ENCODE measurements around the gene PRDM16.

The PRDM16 gene

DNA sequence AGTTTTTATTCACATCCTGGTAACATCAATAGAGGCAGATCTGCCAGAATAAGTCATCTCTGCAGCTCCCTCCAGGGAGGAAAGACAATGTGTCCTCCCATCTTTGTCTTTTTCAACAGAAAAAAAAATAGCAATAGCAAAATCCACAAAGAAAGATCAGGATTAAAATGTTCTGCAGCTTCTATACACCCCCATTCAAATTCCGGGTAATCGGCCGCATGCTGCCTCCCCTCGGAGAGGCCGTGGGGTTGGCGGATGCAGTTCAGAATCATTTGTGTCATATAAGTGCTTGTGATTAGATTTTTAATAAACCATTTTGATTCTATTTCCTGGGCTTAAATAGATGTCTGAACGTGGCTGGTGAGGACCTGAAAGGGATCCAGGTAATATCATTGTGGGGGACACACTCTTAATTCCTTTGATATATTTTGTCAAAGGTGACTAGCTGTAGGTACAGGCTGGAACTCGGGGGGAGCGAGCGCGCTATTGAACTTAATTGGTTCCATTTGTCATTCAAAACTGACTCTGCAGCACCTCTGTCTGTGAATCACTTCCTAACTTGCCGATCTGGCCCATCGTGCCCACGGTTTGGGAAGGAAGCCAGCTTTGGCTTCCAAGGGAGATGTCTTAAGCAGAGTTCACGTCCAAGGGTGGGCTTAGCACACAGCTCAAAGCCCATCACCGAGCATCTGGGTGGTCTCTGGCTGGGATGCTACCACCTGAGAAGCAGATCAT is 299.9 kb downstream of the PRDM16 start (continued):
- TF ChIP-seq ZNF146 (tag by site-specific recombination; IDR thresholded peaks at IDR 0.05) = no peak
- TF ChIP-seq RBAK (tag by site-specific recombination; IDR thresholded peaks at IDR 0.05) = no peak
- TF ChIP-seq PATZ1 (tag by site-specific recombination; IDR thresholded peaks at IDR 0.05) = no peak
- TF ChIP-seq, protein P1, sequence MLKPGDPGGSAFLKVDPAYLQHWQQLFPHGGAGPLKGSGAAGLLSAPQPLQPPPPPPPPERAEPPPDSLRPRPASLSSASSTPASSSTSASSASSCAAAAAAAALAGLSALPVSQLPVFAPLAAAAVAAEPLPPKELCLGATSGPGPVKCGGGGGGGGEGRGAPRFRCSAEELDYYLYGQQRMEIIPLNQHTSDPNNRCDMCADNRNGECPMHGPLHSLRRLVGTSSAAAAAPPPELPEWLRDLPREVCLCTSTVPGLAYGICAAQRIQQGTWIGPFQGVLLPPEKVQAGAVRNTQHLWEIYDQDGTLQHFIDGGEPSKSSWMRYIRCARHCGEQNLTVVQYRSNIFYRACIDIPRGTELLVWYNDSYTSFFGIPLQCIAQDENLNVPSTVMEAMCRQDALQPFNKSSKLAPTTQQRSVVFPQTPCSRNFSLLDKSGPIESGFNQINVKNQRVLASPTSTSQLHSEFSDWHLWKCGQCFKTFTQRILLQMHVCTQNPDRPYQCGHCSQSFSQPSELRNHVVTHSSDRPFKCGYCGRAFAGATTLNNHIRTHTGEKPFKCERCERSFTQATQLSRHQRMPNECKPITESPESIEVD (tag by site-specific recombination; IDR thresholded peaks at IDR 0.05) = no peak

GRCh38 chr1:3369446-3370076 is 300.6 kb downstream of the PRDM16 start:
- Histone ChIP-seq H3K36me3 (ENCODE audit: control insufficient read depth in 2 of 2, insufficient read depth in 1 of 2, low read length in 2 of 2) (no peaks in the 10 kb centered on the region), H3K27ac (ENCODE audit: extremely low read depth, low read depth, low read length) (no peak overlapping the region), H3K4me1 (ENCODE audit: control insufficient read depth, insufficient read depth, low read length) (peaks cover 18% of the 10 kb centered on the region), H3K9me3 (ENCODE audit: control insufficient read depth, insufficient read depth, low read depth, low read length) (no peaks in the 10 kb centered on the region), H3K4me3 (ENCODE audit: low read depth, low read length) (no peak overlapping the region)
- CTCF ChIA-PET = no interaction called here
- POLR2A ChIA-PET = no interaction called here
- TF ChIP-seq ZNF837 (tag by site-specific recombination; IDR thresholded peaks at IDR 0.05) (no peak), BCL11A (tag by site-specific recombination; IDR thresholded peaks at IDR 0.05; ENCODE audit: low read depth) (no peak), PRDM1 (tag by site-specific recombination; IDR thresholded peaks at IDR 0.05) (no peak), REPIN1 (tag by site-specific recombination; IDR thresholded peaks at IDR 0.05; ENCODE audit: low read depth) (no peak), BCL6B (tag by site-specific recombination; IDR thresholded peaks at IDR 0.05) (no peak), KLF7 (tag by site-specific recombination; IDR thresholded peaks at IDR 0.05; ENCODE audit: borderline replicate concordance) (no peak), KLF8 (tag by site-specific recombination; IDR thresholded peaks at IDR 0.05) (no peak), MZF1 (tag by site-specific recombination; IDR thresholded peaks at IDR 0.05; ENCODE audit: borderline replicate concordance) (no peak), ZBTB21 (tag by site-specific recombination; IDR thresholded peaks at IDR 0.05) (no peak), OSR2 (tag by site-specific recombination; IDR thresholded peaks at IDR 0.05) (no peak), PRDM2 (tag by site-specific recombination; IDR thresholded peaks at IDR 0.05; ENCODE audit: borderline replicate concordance) (no peak), ZNF266 (tag by site-specific recombination; IDR thresholded peaks at IDR 0.05; ENCODE audit: low read depth) (no peak), ZNF555 (tag by site-specific recombination; conservative IDR thresholded peaks at IDR 0.05) (no peak), ZBTB48 (tag by site-specific recombination; IDR thresholded peaks at IDR 0.05) (no peak)
- TF ChIP-seq, protein P2, sequence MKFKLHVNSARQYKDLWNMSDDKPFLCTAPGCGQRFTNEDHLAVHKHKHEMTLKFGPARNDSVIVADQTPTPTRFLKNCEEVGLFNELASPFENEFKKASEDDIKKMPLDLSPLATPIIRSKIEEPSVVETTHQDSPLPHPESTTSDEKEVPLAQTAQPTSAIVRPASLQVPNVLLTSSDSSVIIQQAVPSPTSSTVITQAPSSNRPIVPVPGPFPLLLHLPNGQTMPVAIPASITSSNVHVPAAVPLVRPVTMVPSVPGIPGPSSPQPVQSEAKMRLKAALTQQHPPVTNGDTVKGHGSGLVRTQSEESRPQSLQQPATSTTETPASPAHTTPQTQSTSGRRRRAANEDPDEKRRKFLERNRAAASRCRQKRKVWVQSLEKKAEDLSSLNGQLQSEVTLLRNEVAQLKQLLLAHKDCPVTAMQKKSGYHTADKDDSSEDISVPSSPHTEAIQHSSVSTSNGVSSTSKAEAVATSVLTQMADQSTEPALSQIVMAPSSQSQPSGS (tag by site-specific recombination; IDR thresholded peaks at IDR 0.05; ENCODE audit: low read depth) = no peak
- TF ChIP-seq, protein P3, sequence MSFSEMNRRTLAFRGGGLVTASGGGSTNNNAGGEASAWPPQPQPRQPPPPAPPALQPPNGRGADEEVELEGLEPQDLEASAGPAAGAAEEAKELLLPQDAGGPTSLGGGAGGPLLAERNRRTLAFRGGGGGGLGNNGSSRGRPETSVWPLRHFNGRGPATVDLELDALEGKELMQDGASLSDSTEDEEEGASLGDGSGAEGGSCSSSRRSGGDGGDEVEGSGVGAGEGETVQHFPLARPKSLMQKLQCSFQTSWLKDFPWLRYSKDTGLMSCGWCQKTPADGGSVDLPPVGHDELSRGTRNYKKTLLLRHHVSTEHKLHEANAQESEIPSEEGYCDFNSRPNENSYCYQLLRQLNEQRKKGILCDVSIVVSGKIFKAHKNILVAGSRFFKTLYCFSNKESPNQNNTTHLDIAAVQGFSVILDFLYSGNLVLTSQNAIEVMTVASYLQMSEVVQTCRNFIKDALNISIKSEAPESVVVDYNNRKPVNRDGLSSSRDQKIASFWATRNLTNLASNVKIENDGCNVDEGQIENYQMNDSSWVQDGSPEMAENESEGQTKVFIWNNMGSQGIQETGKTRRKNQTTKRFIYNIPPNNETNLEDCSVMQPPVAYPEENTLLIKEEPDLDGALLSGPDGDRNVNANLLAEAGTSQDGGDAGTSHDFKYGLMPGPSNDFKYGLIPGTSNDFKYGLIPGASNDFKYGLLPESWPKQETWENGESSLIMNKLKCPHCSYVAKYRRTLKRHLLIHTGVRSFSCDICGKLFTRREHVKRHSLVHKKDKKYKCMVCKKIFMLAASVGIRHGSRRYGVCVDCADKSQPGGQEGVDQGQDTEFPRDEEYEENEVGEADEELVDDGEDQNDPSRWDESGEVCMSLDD (tag by site-specific recombination; IDR thresholded peaks at IDR 0.05) = no peak
